HL-60 (cell line): ENCODE data around the gene STOX2.

Experiments used
- DNase-seq, 2 experiments: peaks; one replicate each; pipeline ENCODE4 v3.0.0-alpha.2; 2010 to 2020; ENCODE audit warnings: low read depth in 1 of 2, low spot score in 1 of 2
- H3K27ac ChIP-seq: fragments of 250-450 bp; sonication (Bioruptor Pico); replicated peaks from 2 replicates; pipeline ENCODE4 v1.5.1; 2020; ENCODE audit warnings: mild to moderate bottlenecking, moderate library complexity
- H3K27me3 ChIP-seq: fragments of 250-450 bp; sonication (Bioruptor Pico); 2 replicates; pipeline ENCODE4 v1.5.1; 2021; ENCODE audit warnings: mild to moderate bottlenecking, moderate library complexity; ENCODE audit not compliant: insufficient read depth, poor library complexity, severe bottlenecking
- H3K4me3 ChIP-seq: replicated peaks from 2 replicates; pipeline ENCODE4 v1.5.1; 2011; ENCODE audit warnings: mild to moderate bottlenecking, control low read depth, low read length; ENCODE audit not compliant: insufficient read depth
- GABPA ChIP-seq: IDR thresholded peaks from 2 replicates; pipeline ENCODE4 v1.6.1; 2012; ENCODE audit warnings: low read depth
- POLR2AphosphoS5 ChIP-seq: IDR thresholded peaks from 2 replicates; pipeline ENCODE4 v1.6.1; 2012; ENCODE audit warnings: low read depth
- REST ChIP-seq: IDR thresholded peaks from 2 replicates; pipeline ENCODE4 v1.6.1; 2012; ENCODE audit warnings: low read depth; ENCODE audit not compliant: insufficient replicate concordance
- SPI1 ChIP-seq: IDR thresholded peaks from 2 replicates; pipeline ENCODE4 v1.6.1; 2012; ENCODE audit warnings: low read depth, mild to moderate bottlenecking, borderline replicate concordance
- TF ChIP-seq, protein P1 (sequence below): IDR thresholded peaks from one replicate; pipeline ENCODE4 v1.5.1; 2011; ENCODE audit warnings: low read length, control low read depth, inconsistent platforms; ENCODE audit not compliant: insufficient read depth

STOX2 gene

GRCh38 chr4:184019076-184019475 is 114.0 kb downstream of the STOX2 start:
- H3K27ac ChIP-seq: no peak overlapping the region
- no peak for DNase-seq

DNA sequence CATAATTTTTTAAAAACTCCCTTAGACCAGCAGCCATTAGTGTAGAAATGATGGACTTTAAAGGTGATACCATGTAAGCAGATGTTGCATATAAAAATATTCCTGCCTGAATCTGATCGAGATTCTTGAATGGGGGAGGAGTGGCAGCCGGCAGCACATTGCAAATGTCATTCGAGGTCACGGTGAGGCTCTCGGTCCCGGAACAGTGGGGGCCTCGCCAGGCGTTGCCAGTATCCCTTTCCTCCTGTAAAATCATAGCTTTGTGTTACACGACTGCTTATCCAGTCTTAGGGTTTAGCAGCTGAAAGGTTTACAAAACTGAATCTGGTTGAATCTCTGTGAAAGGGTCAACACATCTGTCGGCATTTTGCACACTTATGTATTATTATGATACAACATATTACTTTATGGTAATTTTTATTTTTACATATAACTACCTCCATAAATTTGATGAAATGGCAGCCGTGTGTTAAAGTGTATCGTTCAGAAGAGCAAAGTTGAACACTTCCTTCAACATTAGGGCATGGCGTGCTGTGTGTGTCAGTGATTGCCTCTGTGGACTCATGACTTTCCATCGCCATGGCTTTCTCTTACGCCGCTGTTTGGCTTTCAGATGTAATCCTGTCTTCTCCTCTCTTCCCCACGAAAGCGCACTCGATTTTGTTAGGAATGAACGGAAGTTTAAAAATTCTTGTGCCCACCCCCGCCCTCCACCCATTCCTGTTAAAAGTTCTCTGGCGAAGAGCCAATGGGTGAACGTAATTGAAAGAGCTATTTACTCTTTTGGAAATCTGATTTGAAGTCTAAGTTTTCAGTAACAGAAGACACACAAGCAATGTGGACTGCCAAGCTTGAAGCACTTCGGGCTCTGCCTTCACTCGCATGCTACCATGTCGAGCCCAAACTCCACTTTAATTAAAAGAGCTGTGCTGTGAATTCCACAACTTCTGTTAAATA is 114.8 kb downstream of the STOX2 start:
- no peak for DNase-seq
- Histone ChIP-seq H3K4me3 (no peak overlapping the region), H3K27me3 (no peaks in the 10 kb centered on the region), H3K27ac (no peak overlapping the region)
- TF ChIP-seq SPI1 (no peak), GABPA (no peak), REST (no peak), POLR2AphosphoS5 (no peak)
- TF ChIP-seq, protein P1, sequence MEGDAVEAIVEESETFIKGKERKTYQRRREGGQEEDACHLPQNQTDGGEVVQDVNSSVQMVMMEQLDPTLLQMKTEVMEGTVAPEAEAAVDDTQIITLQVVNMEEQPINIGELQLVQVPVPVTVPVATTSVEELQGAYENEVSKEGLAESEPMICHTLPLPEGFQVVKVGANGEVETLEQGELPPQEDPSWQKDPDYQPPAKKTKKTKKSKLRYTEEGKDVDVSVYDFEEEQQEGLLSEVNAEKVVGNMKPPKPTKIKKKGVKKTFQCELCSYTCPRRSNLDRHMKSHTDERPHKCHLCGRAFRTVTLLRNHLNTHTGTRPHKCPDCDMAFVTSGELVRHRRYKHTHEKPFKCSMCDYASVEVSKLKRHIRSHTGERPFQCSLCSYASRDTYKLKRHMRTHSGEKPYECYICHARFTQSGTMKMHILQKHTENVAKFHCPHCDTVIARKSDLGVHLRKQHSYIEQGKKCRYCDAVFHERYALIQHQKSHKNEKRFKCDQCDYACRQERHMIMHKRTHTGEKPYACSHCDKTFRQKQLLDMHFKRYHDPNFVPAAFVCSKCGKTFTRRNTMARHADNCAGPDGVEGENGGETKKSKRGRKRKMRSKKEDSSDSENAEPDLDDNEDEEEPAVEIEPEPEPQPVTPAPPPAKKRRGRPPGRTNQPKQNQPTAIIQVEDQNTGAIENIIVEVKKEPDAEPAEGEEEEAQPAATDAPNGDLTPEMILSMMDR: no peak

More at GRCh38 chr4:184019076-184019475, 114.0 kb downstream of the STOX2 start:
- TF ChIP-seq GABPA: no peak
- TF ChIP-seq, protein P1: no peak
- no peaks in the 10 kb centered on the region for H3K27me3 ChIP-seq
- no peak overlapping the region for H3K4me3 ChIP-seq

GRCh38 chr4:184021389-184021788 is 116.3 kb downstream of the STOX2 start:
- Histone ChIP-seq H3K27me3 (no peaks in the 10 kb centered on the region), H3K4me3 (no peak overlapping the region), H3K27ac (no peak overlapping the region)
- DNase-seq: no peak
- TF ChIP-seq GABPA: no peak
- TF ChIP-seq REST: no peak
- no peak for TF ChIP-seq POLR2AphosphoS5
- no peak for TF ChIP-seq SPI1
- TF ChIP-seq, protein P1: no peak
